Parathyroid adenoma (tissue), 2 donors: ENCODE results near the gene EIF3B.

Experiments used
- H2AFZ ChIP-seq: fragments of 300-600 bp; sonication (generic); one replicate; pipeline ENCODE4 v1.7.0; 2017; ENCODE audit warnings: antibody characterized with exemption, mild to moderate bottlenecking
- H3K27ac ChIP-seq: fragments of 300-600 bp; sonication (generic); one replicate; pipeline ENCODE4 v1.7.0; 2017
- H3K27me3 ChIP-seq: fragments of 300-600 bp; sonication (generic); one replicate; pipeline ENCODE4 v1.7.0; 2017; ENCODE audit warnings: low read length; ENCODE audit not compliant: control insufficient read depth, insufficient read depth
- H3K36me3 ChIP-seq: fragments of 300-600 bp; sonication (generic); one replicate; pipeline ENCODE4 v1.7.0; 2017; ENCODE audit warnings: low read length; ENCODE audit not compliant: control insufficient read depth, insufficient read depth
- H3K4me1 ChIP-seq: fragments of 300-600 bp; sonication (generic); one replicate; pipeline ENCODE4 v1.7.0; 2017; ENCODE audit warnings: control low read depth
- H3K4me2 ChIP-seq: fragments of 300-600 bp; sonication (generic); one replicate; pipeline ENCODE4 v1.7.0; 2017; ENCODE audit warnings: low read length
- H3K4me3 ChIP-seq: fragments of 300-600 bp; sonication (generic); one replicate; pipeline ENCODE4 v1.7.0; 2017; ENCODE audit warnings: low read depth, low read length
- H3K79me2 ChIP-seq: fragments of 300-600 bp; sonication (generic); one replicate; pipeline ENCODE4 v1.7.0; 2017; ENCODE audit warnings: control low read depth
- H3K9ac ChIP-seq: fragments of 300-600 bp; sonication (generic); one replicate; pipeline ENCODE4 v1.7.0; 2017; ENCODE audit warnings: mild to moderate bottlenecking
- H3K9me3 ChIP-seq: fragments of 300-600 bp; sonication (generic); one replicate; pipeline ENCODE4 v1.7.0; 2017; ENCODE audit warnings: low read length; ENCODE audit not compliant: control insufficient read depth
- TF ChIP-seq, protein P1 (sequence below): fragments of 300-600 bp; sonication (generic); IDR thresholded peaks from one replicate; pipeline ENCODE4 v1.7.0; 2017; ENCODE audit warnings: antibody characterized with exemption, mild to moderate bottlenecking
- donor health status: primary hyperparathyroidism.

The EIF3B gene

DNA sequence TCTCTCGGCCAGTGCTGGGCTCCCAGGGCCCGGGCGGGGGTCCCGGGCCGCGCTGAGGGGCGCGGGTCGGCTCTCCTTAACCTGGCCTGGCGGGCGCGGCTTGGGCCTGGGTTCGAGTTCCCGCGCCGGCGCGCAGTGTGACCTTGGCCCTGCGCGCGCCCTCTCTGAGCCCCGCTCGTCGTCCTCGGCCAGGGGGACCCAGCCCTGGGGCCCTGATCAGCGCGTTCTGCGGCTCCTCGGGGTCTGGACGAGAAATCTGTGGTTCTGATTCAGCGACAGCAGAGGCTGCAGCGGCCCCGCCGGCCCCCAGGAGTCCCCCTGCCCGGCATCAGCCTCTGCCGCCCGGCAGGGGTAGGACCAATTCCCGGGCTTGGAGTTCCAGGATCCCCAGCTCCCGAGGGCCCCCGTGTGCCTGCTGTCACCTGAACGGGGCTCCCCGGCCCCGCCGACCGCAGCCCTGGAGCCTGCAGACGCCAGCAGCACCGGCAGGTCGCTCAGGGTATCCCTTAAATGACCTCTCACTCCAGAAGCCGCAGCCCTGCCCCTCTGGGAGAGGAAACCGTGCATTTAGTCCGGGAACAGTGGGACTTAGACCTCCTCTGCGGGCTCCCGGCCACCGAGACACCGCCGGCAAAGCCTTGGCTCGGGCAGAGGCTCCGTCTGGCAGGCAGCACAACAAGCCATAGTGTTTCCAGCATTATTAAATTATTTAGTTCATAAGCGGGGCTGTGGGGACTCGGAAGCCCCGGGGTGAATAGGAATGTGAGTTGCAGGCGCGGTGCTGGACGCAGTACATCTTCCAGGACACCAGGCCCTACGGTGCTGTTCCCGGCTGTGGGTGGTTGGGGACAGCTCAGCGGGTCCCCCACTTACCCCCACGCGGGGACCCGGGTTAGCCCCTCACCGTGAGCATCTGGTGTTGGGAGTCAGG is 49.4 kb downstream of the EIF3B start:
- TF ChIP-seq, protein P1, sequence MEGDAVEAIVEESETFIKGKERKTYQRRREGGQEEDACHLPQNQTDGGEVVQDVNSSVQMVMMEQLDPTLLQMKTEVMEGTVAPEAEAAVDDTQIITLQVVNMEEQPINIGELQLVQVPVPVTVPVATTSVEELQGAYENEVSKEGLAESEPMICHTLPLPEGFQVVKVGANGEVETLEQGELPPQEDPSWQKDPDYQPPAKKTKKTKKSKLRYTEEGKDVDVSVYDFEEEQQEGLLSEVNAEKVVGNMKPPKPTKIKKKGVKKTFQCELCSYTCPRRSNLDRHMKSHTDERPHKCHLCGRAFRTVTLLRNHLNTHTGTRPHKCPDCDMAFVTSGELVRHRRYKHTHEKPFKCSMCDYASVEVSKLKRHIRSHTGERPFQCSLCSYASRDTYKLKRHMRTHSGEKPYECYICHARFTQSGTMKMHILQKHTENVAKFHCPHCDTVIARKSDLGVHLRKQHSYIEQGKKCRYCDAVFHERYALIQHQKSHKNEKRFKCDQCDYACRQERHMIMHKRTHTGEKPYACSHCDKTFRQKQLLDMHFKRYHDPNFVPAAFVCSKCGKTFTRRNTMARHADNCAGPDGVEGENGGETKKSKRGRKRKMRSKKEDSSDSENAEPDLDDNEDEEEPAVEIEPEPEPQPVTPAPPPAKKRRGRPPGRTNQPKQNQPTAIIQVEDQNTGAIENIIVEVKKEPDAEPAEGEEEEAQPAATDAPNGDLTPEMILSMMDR = no peak
- Histone ChIP-seq H3K9ac (peak overlapping the region; percentile 21), H3K27me3 (no peaks in the 10 kb centered on the region), H3K9me3 (no peaks in the 10 kb centered on the region), H3K4me1 (peaks cover 10% of the 10 kb centered on the region), H3K27ac (peak overlapping the region; percentile 24), H3K36me3 (no peaks in the 10 kb centered on the region), H3K4me3 (peak overlapping the region; percentile 63), H3K4me2 (peak overlapping the region; percentile 85), H3K79me2 (peaks cover 2% of the 10 kb centered on the region), H2AFZ (peak overlapping the region; percentile 72)

DNA sequence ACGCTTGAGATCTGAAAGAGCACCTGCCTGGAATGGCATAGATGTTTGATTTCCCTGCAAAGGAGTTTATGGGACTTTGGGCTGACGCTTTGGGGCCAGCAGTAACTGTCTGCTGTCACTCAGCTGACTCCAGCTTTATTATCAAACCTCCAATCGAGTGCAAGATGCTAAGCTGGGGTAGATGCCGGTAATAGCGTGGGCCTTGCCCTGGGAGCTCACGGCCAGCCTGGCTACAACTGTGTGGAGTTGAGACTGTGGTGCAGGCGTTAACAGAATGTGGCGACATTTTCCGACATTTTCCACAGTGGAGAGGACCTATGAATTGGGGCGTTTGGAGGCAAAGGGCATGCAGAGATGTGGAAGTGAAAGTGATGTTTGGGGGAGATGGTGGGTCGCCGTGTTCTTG is 50.1 kb downstream of the EIF3B start:
- peak overlapping the region; percentile 24 for H3K27ac ChIP-seq
- no peaks in the 10 kb centered on the region for H3K27me3 ChIP-seq
- H3K36me3 ChIP-seq = no peaks in the 10 kb centered on the region
- H3K9ac ChIP-seq = no peak overlapping the region
- peaks cover 5% of the 10 kb centered on the region for H3K4me1 ChIP-seq
- H3K79me2 ChIP-seq = peaks cover 2% of the 10 kb centered on the region
- peak overlapping the region; percentile 85 for H3K4me2 ChIP-seq
- no peaks in the 10 kb centered on the region for H3K9me3 ChIP-seq
- peak overlapping the region; percentile 63 for H3K4me3 ChIP-seq
- H2AFZ ChIP-seq = no peak overlapping the region
- TF ChIP-seq, protein P1 = no peak

DNA sequence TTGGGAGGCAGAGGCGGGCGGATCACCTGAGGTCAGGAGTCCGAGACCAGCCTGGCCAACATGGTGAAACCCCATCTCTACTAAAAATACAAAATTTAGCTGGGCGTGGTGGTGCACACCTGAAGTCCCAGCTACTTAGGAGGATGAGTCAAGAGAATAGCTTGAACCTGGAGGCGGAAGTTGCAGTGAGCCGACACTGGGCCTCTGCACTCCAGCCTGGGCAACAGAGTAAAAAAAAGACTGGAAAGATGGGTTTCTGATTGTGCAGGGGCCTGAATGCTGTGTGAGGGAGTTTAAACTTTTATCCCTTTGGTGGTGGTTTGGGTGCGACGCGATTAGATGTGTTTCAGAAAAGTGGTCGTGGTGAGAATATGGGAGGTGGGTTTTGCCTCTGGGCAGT is 50.6 kb downstream of the EIF3B start:
- Histone ChIP-seq H3K36me3 (no peaks in the 10 kb centered on the region), H3K4me2 (no peak overlapping the region), H3K4me3 (no peak overlapping the region), H3K9me3 (no peaks in the 10 kb centered on the region), H2AFZ (no peak overlapping the region), H3K79me2 (peaks cover 5% of the 10 kb centered on the region), H3K4me1 (peaks cover 1% of the 10 kb centered on the region), H3K27me3 (no peaks in the 10 kb centered on the region), H3K9ac (no peak overlapping the region), H3K27ac (no peak overlapping the region)
- TF ChIP-seq, protein P1 = no peak

DNA sequence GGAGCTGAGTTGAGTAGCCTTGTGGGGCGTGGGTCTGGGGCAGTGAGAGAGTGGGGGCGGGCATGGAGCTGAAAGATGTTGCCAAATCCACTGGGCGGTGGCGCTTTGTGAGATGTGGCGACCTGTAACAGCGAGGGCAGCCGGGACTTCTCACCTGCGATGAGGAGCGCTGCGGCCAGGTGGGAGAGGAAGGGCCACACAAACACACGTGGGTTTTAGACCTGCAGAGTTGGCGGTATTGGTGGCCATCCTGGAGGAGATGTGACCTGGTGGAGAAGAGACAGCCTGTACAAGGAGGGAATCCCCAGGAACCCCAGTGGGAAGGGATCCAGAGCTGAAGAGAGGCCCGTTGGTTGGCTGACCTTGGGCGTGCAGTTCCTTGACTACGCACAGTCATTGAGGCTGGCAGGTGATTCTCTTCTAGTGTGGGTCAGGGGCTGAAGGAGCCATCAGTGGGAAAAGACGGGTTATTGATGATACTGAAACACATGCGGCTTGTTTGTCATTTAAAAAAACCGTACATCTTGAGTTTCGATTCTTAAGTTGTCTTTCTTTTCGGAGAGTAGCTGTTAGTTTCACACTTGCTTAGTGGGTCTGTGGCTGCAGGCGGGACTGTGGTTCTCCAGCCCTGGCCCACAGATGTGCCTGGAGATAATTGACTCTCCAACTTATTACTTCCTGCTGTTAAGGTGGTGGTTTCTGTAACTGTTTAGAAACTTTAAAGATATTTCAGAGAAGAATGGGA is 51.1 kb downstream of the EIF3B start:
- H2AFZ ChIP-seq = no peak overlapping the region
- no peaks in the 10 kb centered on the region for H3K9me3 ChIP-seq
- no peaks in the 10 kb centered on the region for H3K36me3 ChIP-seq
- H3K27me3 ChIP-seq = no peaks in the 10 kb centered on the region
- H3K4me1 ChIP-seq = no peaks in the 10 kb centered on the region
- TF ChIP-seq, protein P1 = no peak
- peaks cover 5% of the 10 kb centered on the region for H3K79me2 ChIP-seq
- H3K4me2 ChIP-seq = no peak overlapping the region
- H3K27ac ChIP-seq = no peak overlapping the region
- H3K9ac ChIP-seq = no peak overlapping the region
- no peak overlapping the region for H3K4me3 ChIP-seq
